SK-N-SH treated with all-trans-retinoic acid at 6 μM for 48 hours (cell line): ENCODE data around the gene TRDMT1.

Source experiments
- ARNTL ChIP-seq: fragments of 450-650 bp; formaldehyde crosslinking; IDR thresholded peaks from 2 replicates; pipeline ENCODE4 v1.5.0; 2020; ENCODE audit warnings: low read depth, mild to moderate bottlenecking, moderate library complexity, borderline replicate concordance
- CREB5 ChIP-seq: fragments of 250-450 bp; sonication (Bioruptor Pico); IDR thresholded peaks from 2 replicates; pipeline ENCODE4 v1.5.1; 2020; ENCODE audit warnings: low read depth, mild to moderate bottlenecking, moderate library complexity
- ESRRG ChIP-seq: fragments of 250-450 bp; sonication (Bioruptor Pico); IDR thresholded peaks from 2 replicates; pipeline ENCODE4 v1.6.1; 2021; ENCODE audit warnings: mild to moderate bottlenecking
- GLIS3 ChIP-seq: fragments of 250-450 bp; sonication (Bioruptor Pico); IDR thresholded peaks from 2 replicates; pipeline ENCODE4 v1.5.0; 2020; ENCODE audit warnings: mild to moderate bottlenecking, moderate library complexity
- ISL1 ChIP-seq: fragments of 250-450 bp; sonication (Bioruptor Pico); IDR thresholded peaks from 2 replicates; pipeline ENCODE4 v2.1.2; 2022; ENCODE audit warnings: mild to moderate bottlenecking, moderate library complexity
- PATZ1 ChIP-seq: fragments of 250-450 bp; sonication (Bioruptor Pico); IDR thresholded peaks from 2 replicates; pipeline ENCODE4 v1.8.0; 2020; ENCODE audit warnings: mild to moderate bottlenecking, moderate library complexity, borderline replicate concordance
- TCF4 ChIP-seq: fragments of 250-450 bp; sonication (Bioruptor Pico); IDR thresholded peaks from 2 replicates; pipeline ENCODE4 v1.8.0; 2021; ENCODE audit warnings: mild to moderate bottlenecking, moderate library complexity, borderline replicate concordance
- TOX ChIP-seq: fragments of 250-450 bp; sonication (Bioruptor Pico); IDR thresholded peaks from 2 replicates; pipeline ENCODE4 v1.8.0; 2021; ENCODE audit warnings: mild to moderate bottlenecking, moderate library complexity, borderline replicate concordance
- ZFP30 ChIP-seq: fragments of 450-650 bp; formaldehyde crosslinking; IDR thresholded peaks from 2 replicates; pipeline ENCODE4 v1.5.0; 2022; ENCODE audit warnings: mild to moderate bottlenecking, moderate library complexity

GRCh38 chr10:17153321-17153720 is 48.2 kb downstream of the TRDMT1 start:
- TF ChIP-seq PATZ1 (CRISPR knock-in tag): no peak
- no peak for TF ChIP-seq TCF4
- TF ChIP-seq CREB5 (CRISPR knock-in tag): no peak
- TF ChIP-seq TOX (CRISPR knock-in tag): no peak
- no peak for TF ChIP-seq ZFP30 (CRISPR knock-in tag)
- no peak for TF ChIP-seq GLIS3 (CRISPR knock-in tag)
- no peak for TF ChIP-seq ESRRG (CRISPR knock-in tag)
- no peak for TF ChIP-seq ARNTL (CRISPR knock-in tag)
- TF ChIP-seq ISL1: no peak
